CD4-positive, alpha-beta T cell (primary cell): ENCODE data around the gene ORAI3. TPM values are rescaled to one million over a fixed set of nuclear protein-coding genes. Genes with fewer than 3 reads are reported as not detected.

ENCODE experiments used
- ATAC-seq: fragments of 200-7000 bp; cut with Tn5 transposase; one replicate; pipeline ENCODE4 v1.10.0; 2022; ENCODE audit warnings: mild to moderate bottlenecking; ENCODE audit not compliant: poor library complexity
- CTCF ChIA-PET: fragments of 350-600 bp; sonication (Branson Sonifier 250); formaldehyde crosslinking; loops from one replicate; lab custom pipeline; 2021; ENCODE audit warnings: antibody characterized with exemption, inconsistent platforms; lab: Charles Lee
- POLR2A ChIA-PET: fragments of 350-600 bp; sonication (Branson Sonifier 250); formaldehyde crosslinking; loops from one replicate; lab custom pipeline; 2021; ENCODE audit warnings: antibody characterized with exemption, inconsistent platforms; lab: Charles Lee
- DNase-seq, 14 experiments: peaks; one replicate each; pipeline ENCODE4 v3.0.0-alpha.2; 2013 to 2020; ENCODE audit warnings: mixed read lengths in 2 of 14
- H3K27ac ChIP-seq, 2 donors: one replicate each; pipeline versions ENCODE4 v1.5.1 to v1.7.0; 2013; ENCODE audit warnings: low read length in 2 of 2, low read depth in 1 of 2, mild to moderate bottlenecking in 1 of 2
- H3K27me3 ChIP-seq, 2 experiments: 1 replicate in 1 of 2; 2 replicates in 1 of 2; pipeline versions ENCODE4 v1.6.1 to v1.7.0; 2013; ENCODE audit warnings: low read length in 2 of 2, control low read depth in 1 of 2, mild to moderate bottlenecking in 1 of 2, moderate library complexity in 1 of 2; ENCODE audit not compliant: insufficient read depth in 2 of 2, control insufficient read depth in 1 of 2
- H3K36me3 ChIP-seq: one replicate; pipeline ENCODE4 v1.6.1; 2013; ENCODE audit warnings: low read length, control low read depth; ENCODE audit not compliant: insufficient read depth
- H3K4me1 ChIP-seq: one replicate; pipeline ENCODE4 v1.6.1; 2013; ENCODE audit warnings: low read length, control low read depth; ENCODE audit not compliant: insufficient read depth
- H3K4me3 ChIP-seq: one replicate; pipeline ENCODE4 v1.5.1; 2013; ENCODE audit warnings: mild to moderate bottlenecking, low read length, moderate library complexity
- H3K9me3 ChIP-seq, 2 experiments: 1 replicate in 1 of 2; 2 replicates in 1 of 2; pipeline versions ENCODE4 v1.6.1 to v1.7.0; 2013; ENCODE audit warnings: low read length in 2 of 2, mild to moderate bottlenecking in 2 of 2, control low read depth in 1 of 2, moderate library complexity in 1 of 2; ENCODE audit not compliant: control insufficient read depth in 1 of 2, insufficient read depth in 1 of 2
- H3K27ac Mint-ChIP-seq: one replicate; pipeline ENCODE4 v1.8.0; 2020; ENCODE audit warnings: mixed read lengths
- H3K27me3 Mint-ChIP-seq: one replicate; pipeline ENCODE4 v1.8.0; 2021; ENCODE audit warnings: mixed read lengths
- H3K36me3 Mint-ChIP-seq: one replicate; pipeline ENCODE4 v1.8.0; 2021; ENCODE audit warnings: low read depth, mixed read lengths
- H3K4me1 Mint-ChIP-seq: one replicate; pipeline ENCODE4 v1.8.0; 2021; ENCODE audit warnings: low read depth, mixed read lengths
- H3K4me3 Mint-ChIP-seq: one replicate; pipeline ENCODE4 v1.8.0; 2020; ENCODE audit warnings: mild to moderate bottlenecking, mixed read lengths
- H3K9me3 Mint-ChIP-seq: one replicate; pipeline ENCODE4 v1.8.0; 2020; ENCODE audit warnings: mixed read lengths
- intact Hi-C, 2 experiments: fragments of 100-400 bp; cut with DNase I in 1 of 2; cut with micrococcal nuclease in 1 of 2; formaldehyde crosslinking; loops; one replicate each; pipeline versions ENCODE4 v1.15.1 to v1.9.0; 2023 to 2025; cut with DNase I, micrococcal nuclease
- total RNA-seq, 174 experiments: library from RNA in 2 of 174; stranded (reverse) in 2 of 174; gene quantifications; one replicate each; pipeline ENCODE4 v1.2.3 and lab custom pipeline; 2021 to 2026
- TF ChIP-seq, protein P1 (sequence below): fragments of 200-600 bp; IDR thresholded peaks from one replicate; pipeline ENCODE4 v1.8.0; 2022; ENCODE audit warnings: antibody characterized with exemption, mild to moderate bottlenecking

Gene ORAI3
- total RNA-seq, 2 experiments from 2014 or later = 3.0 to 4.5 TPM

DNA sequence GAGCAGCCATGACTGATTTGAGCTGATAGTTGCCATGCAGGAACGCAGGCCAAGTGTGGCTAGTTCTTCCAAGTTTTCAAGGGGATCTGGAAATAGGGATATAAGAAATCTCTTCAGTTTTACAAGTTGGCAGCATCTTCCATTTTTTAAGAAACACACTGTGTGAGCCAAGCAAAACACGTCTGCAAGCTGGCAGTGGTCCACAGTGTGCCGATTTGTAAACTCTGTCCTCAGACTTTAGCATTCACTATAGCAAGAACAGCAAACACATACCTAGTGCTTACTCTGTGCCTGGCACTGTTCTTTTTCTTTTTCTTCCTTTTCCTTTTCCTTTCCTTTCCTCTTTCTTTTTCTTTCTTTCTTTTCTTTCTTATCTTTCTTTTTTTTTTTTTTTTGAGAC is 2.9 kb downstream of the ORAI3 start:
- Mint-ChIP-seq H3K27me3 (no peaks in the 10 kb centered on the region), H3K4me3 (peak overlapping the region; percentile 48), H3K36me3 (no peaks in the 10 kb centered on the region), H3K4me1 (peaks cover 21% of the 10 kb centered on the region), H3K9me3 (no peaks in the 10 kb centered on the region), H3K27ac (no peak overlapping the region)
- TF ChIP-seq, protein P1, sequence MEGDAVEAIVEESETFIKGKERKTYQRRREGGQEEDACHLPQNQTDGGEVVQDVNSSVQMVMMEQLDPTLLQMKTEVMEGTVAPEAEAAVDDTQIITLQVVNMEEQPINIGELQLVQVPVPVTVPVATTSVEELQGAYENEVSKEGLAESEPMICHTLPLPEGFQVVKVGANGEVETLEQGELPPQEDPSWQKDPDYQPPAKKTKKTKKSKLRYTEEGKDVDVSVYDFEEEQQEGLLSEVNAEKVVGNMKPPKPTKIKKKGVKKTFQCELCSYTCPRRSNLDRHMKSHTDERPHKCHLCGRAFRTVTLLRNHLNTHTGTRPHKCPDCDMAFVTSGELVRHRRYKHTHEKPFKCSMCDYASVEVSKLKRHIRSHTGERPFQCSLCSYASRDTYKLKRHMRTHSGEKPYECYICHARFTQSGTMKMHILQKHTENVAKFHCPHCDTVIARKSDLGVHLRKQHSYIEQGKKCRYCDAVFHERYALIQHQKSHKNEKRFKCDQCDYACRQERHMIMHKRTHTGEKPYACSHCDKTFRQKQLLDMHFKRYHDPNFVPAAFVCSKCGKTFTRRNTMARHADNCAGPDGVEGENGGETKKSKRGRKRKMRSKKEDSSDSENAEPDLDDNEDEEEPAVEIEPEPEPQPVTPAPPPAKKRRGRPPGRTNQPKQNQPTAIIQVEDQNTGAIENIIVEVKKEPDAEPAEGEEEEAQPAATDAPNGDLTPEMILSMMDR = no peak
- Histone ChIP-seq H3K27me3 (no peaks in the 10 kb centered on the region), H3K27ac (no peak overlapping the region), H3K4me3 (no peak overlapping the region), H3K4me1 (peaks cover 39% of the 10 kb centered on the region), H3K36me3 (no peaks in the 10 kb centered on the region), H3K9me3 (peaks cover 0 to 6% of the 10 kb centered on the region in 2 experiments)
- intact Hi-C loops = loop anchor here in 1 of 2 experiments (10.0 kb wide), 2 partner anchors 123 to 913 kb away; partner anchors contain the start of genes ZNF646 and ZNF668
- POLR2A ChIA-PET = no interaction called here
- CTCF ChIA-PET = no interaction called here
- DNase-seq = no peak
- ATAC-seq = no peak

DNA sequence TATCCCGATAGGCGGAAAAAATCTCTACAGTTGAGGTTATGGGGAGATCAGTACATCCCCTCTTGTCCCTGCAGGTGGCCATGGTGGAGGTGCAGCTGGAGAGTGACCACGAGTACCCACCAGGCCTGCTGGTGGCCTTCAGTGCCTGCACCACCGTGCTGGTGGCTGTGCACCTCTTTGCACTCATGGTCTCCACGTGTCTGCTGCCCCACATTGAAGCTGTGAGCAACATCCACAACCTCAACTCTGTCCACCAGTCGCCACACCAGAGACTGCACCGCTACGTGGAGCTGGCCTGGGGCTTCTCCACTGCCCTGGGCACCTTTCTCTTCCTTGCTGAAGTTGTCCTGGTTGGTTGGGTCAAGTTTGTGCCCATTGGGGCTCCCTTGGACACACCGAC is 4.2 kb downstream of the ORAI3 start:
- Histone ChIP-seq H3K36me3 (no peaks in the 10 kb centered on the region), H3K27me3 (no peaks in the 10 kb centered on the region), H3K4me3 (no peak overlapping the region), H3K4me1 (peaks cover 46% of the 10 kb centered on the region), H3K27ac (no peak overlapping the region), H3K9me3 (peaks cover 0 to 6% of the 10 kb centered on the region in 2 experiments)
- Mint-ChIP-seq H3K4me3 (no peak overlapping the region), H3K9me3 (no peaks in the 10 kb centered on the region), H3K4me1 (peaks cover 30% of the 10 kb centered on the region), H3K36me3 (peaks cover 8% of the 10 kb centered on the region), H3K27me3 (no peaks in the 10 kb centered on the region), H3K27ac (no peak overlapping the region)
- intact Hi-C loops = loop anchor here in 1 of 2 experiments (10.0 kb wide), 2 partner anchors 122 to 912 kb away; partner anchors contain the start of genes ZNF646 and ZNF668
- POLR2A ChIA-PET = interaction anchor here (1.2 to 1.4 kb wide), 3 partner anchors 11 to 226 kb away, joined by 3 read pairs; partner anchors contain the start of gene FUS
- CTCF ChIA-PET = interaction anchor here (0.9 to 3.4 kb wide), 7 partner anchors 11 to 915 kb away, joined by 3 to 14 read pairs (median 4); partner anchors contain the start of gene HSD3B7
- no peak for ATAC-seq
- no peak for DNase-seq
- TF ChIP-seq, protein P1 = no peak

DNA sequence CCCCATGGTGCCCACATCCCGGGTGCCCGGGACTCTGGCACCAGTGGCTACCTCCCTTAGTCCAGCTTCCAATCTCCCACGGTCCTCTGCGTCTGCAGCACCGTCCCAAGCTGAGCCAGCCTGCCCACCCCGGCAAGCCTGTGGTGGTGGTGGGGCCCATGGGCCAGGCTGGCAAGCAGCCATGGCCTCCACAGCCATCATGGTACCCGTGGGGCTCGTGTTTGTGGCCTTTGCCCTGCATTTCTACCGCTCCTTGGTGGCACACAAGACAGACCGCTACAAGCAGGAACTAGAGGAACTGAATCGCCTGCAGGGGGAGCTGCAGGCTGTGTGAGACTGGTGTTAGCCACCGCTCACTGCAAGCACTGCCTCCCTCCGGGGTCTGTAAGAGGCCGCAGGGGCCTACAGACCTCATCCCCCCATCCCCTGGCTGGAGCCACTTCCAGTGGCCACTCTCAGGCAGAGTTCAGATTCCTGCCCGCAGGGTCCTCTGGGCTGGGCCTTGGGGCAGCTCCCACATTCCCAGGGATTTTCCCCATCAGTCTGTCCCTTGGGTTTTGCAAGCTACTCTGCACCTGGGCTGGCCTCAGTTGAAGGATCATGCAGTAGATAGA is 4.8 kb downstream of the ORAI3 start:
- Mint-ChIP-seq H3K4me1 (peaks cover 34% of the 10 kb centered on the region), H3K36me3 (peaks cover 12% of the 10 kb centered on the region), H3K27ac (peak overlapping the region; percentile 44), H3K27me3 (no peaks in the 10 kb centered on the region), H3K4me3 (peak overlapping the region; percentile 81), H3K9me3 (no peaks in the 10 kb centered on the region)
- intact Hi-C loops = loop anchor here (1.0 to 10.0 kb wide), 3 partner anchors 28 to 911 kb away; partner anchors contain the start of genes ZNF646 (in 1 of the 2) and ZNF668 (in 1 of the 2)
- Histone ChIP-seq H3K9me3 (peaks cover 0 to 6% of the 10 kb centered on the region in 2 experiments), H3K27me3 (no peaks in the 10 kb centered on the region), H3K27ac (no peak overlapping the region), H3K4me3 (no peak overlapping the region), H3K36me3 (no peaks in the 10 kb centered on the region), H3K4me1 (peaks cover 49% of the 10 kb centered on the region)
- CTCF ChIA-PET = interaction anchor here (0.5 to 3.4 kb wide), 11 partner anchors 10 to 915 kb away, joined by 3 to 14 read pairs (median 3); partner anchors contain the start of gene HSD3B7
- ATAC-seq = no peak
- TF ChIP-seq, protein P1 = peak; percentile 57
- POLR2A ChIA-PET = interaction anchor here (0.7 to 1.4 kb wide), 6 partner anchors 9 to 980 kb away, joined by 3 to 4 read pairs (median 3); partner anchors contain the start of gene FUS
- DNase-seq = peak; percentile 37 to 83 (median 52)
